ENCODE measurements around the gene RPA3. TPM values are rescaled to one million over a fixed set of nuclear protein-coding genes. Genes with fewer than 3 reads are reported as not detected.
A peak's percentile ranks its signal among the peaks of the same experiment; 100 is the strongest.

Gene RPA3
- total RNA-seq, 1 donor from 2014 or later, result 39.6 TPM

DNA sequence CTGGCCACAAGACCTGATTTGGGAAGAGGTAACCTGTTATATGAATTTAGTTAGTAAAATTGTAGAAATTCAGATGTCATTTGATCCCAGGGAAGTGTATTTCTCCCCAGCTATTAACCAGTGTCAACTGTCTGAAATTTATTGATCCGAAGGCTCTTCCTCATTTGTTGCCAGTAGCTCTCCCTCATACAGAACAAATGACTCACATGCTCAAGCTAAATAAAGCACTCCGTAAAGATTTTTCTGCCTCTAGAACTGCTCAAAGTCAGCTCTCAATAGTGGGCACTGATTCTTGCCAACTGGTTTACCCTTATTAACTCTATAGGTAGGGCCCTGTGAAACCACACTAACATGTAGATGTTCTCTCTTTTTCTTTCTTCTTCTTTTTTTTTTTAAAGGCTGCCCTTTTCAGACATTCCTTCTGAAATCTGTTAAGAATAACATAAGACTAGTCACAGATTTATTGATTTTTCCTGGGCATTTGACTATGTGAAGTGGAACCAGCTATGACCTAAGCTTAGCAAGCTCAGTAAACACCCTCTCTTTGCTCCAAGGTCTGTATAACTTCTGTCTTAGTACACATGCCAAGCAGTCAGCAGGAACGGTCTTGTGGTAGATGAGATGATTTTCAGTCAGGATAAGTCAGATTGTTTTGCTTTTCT, 21.8 kb downstream of the RPA3 start:
- H3K27me3 Mint-ChIP-seq, result no peaks in the 10 kb centered on the region
- H3K9me3 Mint-ChIP-seq (ENCODE audit: low read depth), result peaks cover 6% of the 10 kb centered on the region
- H3K4me3 Mint-ChIP-seq (ENCODE audit: low read depth), result no peak overlapping the region
- TF ChIP-seq, protein P1, sequence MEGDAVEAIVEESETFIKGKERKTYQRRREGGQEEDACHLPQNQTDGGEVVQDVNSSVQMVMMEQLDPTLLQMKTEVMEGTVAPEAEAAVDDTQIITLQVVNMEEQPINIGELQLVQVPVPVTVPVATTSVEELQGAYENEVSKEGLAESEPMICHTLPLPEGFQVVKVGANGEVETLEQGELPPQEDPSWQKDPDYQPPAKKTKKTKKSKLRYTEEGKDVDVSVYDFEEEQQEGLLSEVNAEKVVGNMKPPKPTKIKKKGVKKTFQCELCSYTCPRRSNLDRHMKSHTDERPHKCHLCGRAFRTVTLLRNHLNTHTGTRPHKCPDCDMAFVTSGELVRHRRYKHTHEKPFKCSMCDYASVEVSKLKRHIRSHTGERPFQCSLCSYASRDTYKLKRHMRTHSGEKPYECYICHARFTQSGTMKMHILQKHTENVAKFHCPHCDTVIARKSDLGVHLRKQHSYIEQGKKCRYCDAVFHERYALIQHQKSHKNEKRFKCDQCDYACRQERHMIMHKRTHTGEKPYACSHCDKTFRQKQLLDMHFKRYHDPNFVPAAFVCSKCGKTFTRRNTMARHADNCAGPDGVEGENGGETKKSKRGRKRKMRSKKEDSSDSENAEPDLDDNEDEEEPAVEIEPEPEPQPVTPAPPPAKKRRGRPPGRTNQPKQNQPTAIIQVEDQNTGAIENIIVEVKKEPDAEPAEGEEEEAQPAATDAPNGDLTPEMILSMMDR (IDR thresholded peaks at IDR 0.05; ENCODE audit: unreplicated experiment), result no peak
- H3K27ac Mint-ChIP-seq, result peak overlapping the region; percentile 94
- H3K36me3 Mint-ChIP-seq (ENCODE audit: insufficient read depth), result peaks cover 2% of the 10 kb centered on the region
- H3K4me1 Mint-ChIP-seq (ENCODE audit: low read depth), result peaks cover 16% of the 10 kb centered on the region
- no peak for DNase-seq (ENCODE audit: low spot score, unreplicated experiment)

DNA sequence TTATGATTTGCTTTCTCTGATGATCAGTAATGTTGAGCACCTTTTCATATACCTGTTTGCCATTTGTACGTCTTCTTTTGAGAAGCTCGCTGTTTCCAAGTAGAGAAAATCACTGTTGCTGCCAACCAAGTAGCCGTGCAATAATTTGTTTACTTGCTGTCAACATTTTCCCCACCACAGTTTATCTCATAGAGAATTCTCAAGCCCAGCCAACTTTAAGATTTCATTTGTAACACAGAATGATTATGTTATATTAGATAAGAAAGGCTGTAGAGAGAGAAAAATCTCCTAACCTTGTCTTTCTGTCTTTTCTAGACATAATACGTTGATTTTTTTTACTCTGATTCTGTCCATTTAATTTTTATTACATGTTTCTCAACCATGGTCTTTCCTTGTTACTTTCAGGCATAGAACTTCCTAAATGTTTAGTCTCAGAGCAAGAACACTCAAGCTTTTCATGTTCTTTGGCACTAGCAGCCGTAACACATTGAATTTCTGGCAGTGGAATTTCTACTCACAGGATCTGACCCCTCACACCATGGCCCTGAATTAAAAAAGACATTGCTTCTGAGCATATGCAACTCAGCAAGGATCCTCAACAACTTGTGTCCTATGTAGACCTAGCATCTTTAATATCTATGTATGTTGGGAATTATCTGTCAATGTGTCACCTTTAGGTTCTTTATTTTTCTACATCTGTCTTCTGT, 23.1 kb downstream of the RPA3 start:
- peak overlapping the region; percentile 1 for H3K27ac Mint-ChIP-seq
- TF ChIP-seq, protein P1 (IDR thresholded peaks at IDR 0.05; ENCODE audit: unreplicated experiment), result no peak
- peaks cover 6% of the 10 kb centered on the region for H3K9me3 Mint-ChIP-seq (ENCODE audit: low read depth)
- no peak overlapping the region for H3K4me3 Mint-ChIP-seq (ENCODE audit: low read depth)
- no peak for DNase-seq (ENCODE audit: low spot score, unreplicated experiment)
- H3K4me1 Mint-ChIP-seq (ENCODE audit: low read depth), result peaks cover 13% of the 10 kb centered on the region
- no peaks in the 10 kb centered on the region for H3K27me3 Mint-ChIP-seq
- H3K36me3 Mint-ChIP-seq (ENCODE audit: insufficient read depth), result peaks cover 2% of the 10 kb centered on the region

DNA sequence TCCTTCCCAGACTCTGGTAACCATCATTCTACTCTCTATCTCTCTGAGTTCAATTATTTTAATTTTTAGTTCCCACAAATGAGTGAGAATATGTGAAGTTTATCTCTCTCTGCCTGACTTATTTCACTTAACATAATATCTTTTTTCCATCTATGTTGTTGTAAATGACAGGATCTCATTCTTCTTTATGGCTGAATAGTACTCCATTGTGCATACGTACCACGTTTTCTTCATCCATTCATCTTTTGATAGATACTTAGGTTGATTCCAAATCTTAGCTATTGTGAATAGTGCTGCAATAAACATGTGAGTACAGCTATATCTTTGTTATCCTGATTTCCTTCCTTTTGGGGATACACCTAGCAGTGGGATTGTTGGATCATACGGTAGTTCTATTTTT, 23.9 kb downstream of the RPA3 start:
- H3K4me1 Mint-ChIP-seq (ENCODE audit: low read depth), result peaks cover 13% of the 10 kb centered on the region
- H3K27ac Mint-ChIP-seq, result no peak overlapping the region
- TF ChIP-seq, protein P1 (IDR thresholded peaks at IDR 0.05; ENCODE audit: unreplicated experiment), result no peak
- no peaks in the 10 kb centered on the region for H3K27me3 Mint-ChIP-seq
- no peak overlapping the region for H3K4me3 Mint-ChIP-seq (ENCODE audit: low read depth)
- no peak for DNase-seq (ENCODE audit: low spot score, unreplicated experiment)
- H3K36me3 Mint-ChIP-seq (ENCODE audit: insufficient read depth), result peaks cover 2% of the 10 kb centered on the region
- H3K9me3 Mint-ChIP-seq (ENCODE audit: low read depth), result peaks cover 6% of the 10 kb centered on the region

DNA sequence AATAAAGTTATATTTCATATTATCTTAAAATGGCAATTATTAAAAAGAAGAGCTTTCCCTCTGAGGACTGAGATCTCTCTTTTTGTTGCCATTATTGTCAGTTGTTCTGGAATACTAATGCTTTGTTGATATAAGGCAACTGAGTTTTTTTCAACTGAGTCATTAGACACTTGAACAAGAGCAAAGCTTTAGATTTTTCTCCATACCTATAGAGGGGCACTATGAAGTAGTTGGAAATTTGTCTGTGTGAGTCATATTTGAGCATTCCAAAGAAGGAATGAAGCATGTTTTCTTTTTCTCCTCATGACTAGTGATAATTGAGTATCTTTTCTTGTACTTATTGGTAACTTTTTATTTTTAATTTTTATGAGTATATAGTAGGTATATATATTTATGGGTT, 24.5 kb downstream of the RPA3 start:
- no peaks in the 10 kb centered on the region for H3K27me3 Mint-ChIP-seq
- DNase-seq (ENCODE audit: low spot score, unreplicated experiment), result no peak
- H3K4me1 Mint-ChIP-seq (ENCODE audit: low read depth), result peaks cover 13% of the 10 kb centered on the region
- no peak overlapping the region for H3K27ac Mint-ChIP-seq
- TF ChIP-seq, protein P1 (IDR thresholded peaks at IDR 0.05; ENCODE audit: unreplicated experiment), result no peak
- peaks cover 6% of the 10 kb centered on the region for H3K9me3 Mint-ChIP-seq (ENCODE audit: low read depth)
- peaks cover 2% of the 10 kb centered on the region for H3K36me3 Mint-ChIP-seq (ENCODE audit: insufficient read depth)
- no peak overlapping the region for H3K4me3 Mint-ChIP-seq (ENCODE audit: low read depth)

DNA sequence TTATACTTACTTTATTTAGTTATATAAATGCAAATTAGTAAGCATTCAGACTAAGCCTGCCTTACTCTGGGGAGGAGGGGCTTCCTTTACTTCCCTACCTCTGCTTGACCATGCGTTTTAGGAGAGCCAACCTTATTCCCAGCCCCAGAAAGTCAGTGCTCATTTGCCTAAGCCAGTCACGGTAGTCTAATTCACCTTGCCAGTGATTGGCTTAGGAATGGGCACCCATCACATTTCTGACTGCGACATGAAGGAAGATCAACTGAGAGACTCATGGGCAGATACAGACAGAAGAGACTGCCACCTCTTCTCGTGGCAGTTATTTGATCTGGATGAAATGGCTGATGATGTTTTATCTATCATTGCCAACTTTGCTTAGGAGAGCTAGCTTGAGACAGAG, 29.5 kb downstream of the RPA3 start:
- H3K9me3 Mint-ChIP-seq (ENCODE audit: low read depth), result no peaks in the 10 kb centered on the region
- DNase-seq (ENCODE audit: low spot score, unreplicated experiment), result no peak
- no peaks in the 10 kb centered on the region for H3K36me3 Mint-ChIP-seq (ENCODE audit: insufficient read depth)
- H3K27me3 Mint-ChIP-seq, result no peaks in the 10 kb centered on the region
- H3K27ac Mint-ChIP-seq, result no peak overlapping the region
- TF ChIP-seq, protein P1 (IDR thresholded peaks at IDR 0.05; ENCODE audit: unreplicated experiment), result no peak
- peaks cover 11% of the 10 kb centered on the region for H3K4me1 Mint-ChIP-seq (ENCODE audit: low read depth)
- no peak overlapping the region for H3K4me3 Mint-ChIP-seq (ENCODE audit: low read depth)
